HL-60 (cell line): Measurements from ENCODE around the gene PPIL1.

Source experiments
- DNase-seq, 2 experiments: peaks; one replicate each; pipeline ENCODE4 v3.0.0-alpha.2; 2010 to 2020; ENCODE audit warnings: low read depth in 1 of 2, low spot score in 1 of 2
- H3K27ac ChIP-seq: fragments of 250-450 bp; sonication (Bioruptor Pico); replicated peaks from 2 replicates; pipeline ENCODE4 v1.5.1; 2020; ENCODE audit warnings: mild to moderate bottlenecking, moderate library complexity
- H3K27me3 ChIP-seq: fragments of 250-450 bp; sonication (Bioruptor Pico); 2 replicates; pipeline ENCODE4 v1.5.1; 2021; ENCODE audit warnings: mild to moderate bottlenecking, moderate library complexity; ENCODE audit not compliant: insufficient read depth, poor library complexity, severe bottlenecking
- H3K4me3 ChIP-seq: replicated peaks from 2 replicates; pipeline ENCODE4 v1.5.1; 2011; ENCODE audit warnings: mild to moderate bottlenecking, control low read depth, low read length; ENCODE audit not compliant: insufficient read depth
- GABPA ChIP-seq: IDR thresholded peaks from 2 replicates; pipeline ENCODE4 v1.6.1; 2012; ENCODE audit warnings: low read depth
- POLR2AphosphoS5 ChIP-seq: IDR thresholded peaks from 2 replicates; pipeline ENCODE4 v1.6.1; 2012; ENCODE audit warnings: low read depth
- SPI1 ChIP-seq: IDR thresholded peaks from 2 replicates; pipeline ENCODE4 v1.6.1; 2012; ENCODE audit warnings: low read depth, mild to moderate bottlenecking, borderline replicate concordance
- TF ChIP-seq, protein P1 (sequence below): IDR thresholded peaks from one replicate; pipeline ENCODE4 v1.5.1; 2011; ENCODE audit warnings: low read length, control low read depth, inconsistent platforms; ENCODE audit not compliant: insufficient read depth
- TF ChIP-seq, protein P2 (sequence below): IDR thresholded peaks from 2 replicates; pipeline ENCODE4 v1.6.1; 2012; ENCODE audit warnings: low read depth; ENCODE audit not compliant: insufficient replicate concordance

The PPIL1 gene

DNA sequence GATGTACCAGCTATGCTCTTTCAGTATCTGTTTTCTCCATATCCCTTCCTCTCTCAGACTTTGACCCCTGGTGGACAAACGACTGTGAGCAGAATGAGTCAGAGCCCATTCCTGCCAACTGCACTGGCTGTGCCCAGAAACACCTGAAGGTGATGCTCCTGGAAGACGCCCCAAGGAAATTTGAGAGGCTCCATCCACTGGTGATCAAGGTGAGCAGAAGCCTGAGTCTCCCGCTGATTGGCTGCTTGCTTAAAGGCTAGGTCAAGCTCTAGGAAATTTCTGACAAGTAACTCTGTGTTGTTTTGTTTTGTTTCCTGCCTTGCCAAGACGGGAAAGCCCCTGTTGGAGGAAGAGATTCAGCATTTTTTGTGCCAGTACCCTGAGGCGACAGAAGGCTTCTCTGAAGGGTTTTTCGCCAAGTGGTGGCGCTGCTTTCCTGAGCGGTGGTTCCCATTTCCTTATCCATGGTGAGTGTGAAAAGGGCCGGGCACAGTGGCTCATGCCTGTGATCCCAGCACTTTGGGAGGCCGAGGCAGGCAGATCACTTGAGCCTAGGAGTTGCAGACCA, 39.7 kb upstream of the PPIL1 start:
- TF ChIP-seq, protein P1, sequence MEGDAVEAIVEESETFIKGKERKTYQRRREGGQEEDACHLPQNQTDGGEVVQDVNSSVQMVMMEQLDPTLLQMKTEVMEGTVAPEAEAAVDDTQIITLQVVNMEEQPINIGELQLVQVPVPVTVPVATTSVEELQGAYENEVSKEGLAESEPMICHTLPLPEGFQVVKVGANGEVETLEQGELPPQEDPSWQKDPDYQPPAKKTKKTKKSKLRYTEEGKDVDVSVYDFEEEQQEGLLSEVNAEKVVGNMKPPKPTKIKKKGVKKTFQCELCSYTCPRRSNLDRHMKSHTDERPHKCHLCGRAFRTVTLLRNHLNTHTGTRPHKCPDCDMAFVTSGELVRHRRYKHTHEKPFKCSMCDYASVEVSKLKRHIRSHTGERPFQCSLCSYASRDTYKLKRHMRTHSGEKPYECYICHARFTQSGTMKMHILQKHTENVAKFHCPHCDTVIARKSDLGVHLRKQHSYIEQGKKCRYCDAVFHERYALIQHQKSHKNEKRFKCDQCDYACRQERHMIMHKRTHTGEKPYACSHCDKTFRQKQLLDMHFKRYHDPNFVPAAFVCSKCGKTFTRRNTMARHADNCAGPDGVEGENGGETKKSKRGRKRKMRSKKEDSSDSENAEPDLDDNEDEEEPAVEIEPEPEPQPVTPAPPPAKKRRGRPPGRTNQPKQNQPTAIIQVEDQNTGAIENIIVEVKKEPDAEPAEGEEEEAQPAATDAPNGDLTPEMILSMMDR = no peak
- TF ChIP-seq POLR2AphosphoS5 (no peak), SPI1 (no peak), GABPA (no peak)
- TF ChIP-seq, protein P2, sequence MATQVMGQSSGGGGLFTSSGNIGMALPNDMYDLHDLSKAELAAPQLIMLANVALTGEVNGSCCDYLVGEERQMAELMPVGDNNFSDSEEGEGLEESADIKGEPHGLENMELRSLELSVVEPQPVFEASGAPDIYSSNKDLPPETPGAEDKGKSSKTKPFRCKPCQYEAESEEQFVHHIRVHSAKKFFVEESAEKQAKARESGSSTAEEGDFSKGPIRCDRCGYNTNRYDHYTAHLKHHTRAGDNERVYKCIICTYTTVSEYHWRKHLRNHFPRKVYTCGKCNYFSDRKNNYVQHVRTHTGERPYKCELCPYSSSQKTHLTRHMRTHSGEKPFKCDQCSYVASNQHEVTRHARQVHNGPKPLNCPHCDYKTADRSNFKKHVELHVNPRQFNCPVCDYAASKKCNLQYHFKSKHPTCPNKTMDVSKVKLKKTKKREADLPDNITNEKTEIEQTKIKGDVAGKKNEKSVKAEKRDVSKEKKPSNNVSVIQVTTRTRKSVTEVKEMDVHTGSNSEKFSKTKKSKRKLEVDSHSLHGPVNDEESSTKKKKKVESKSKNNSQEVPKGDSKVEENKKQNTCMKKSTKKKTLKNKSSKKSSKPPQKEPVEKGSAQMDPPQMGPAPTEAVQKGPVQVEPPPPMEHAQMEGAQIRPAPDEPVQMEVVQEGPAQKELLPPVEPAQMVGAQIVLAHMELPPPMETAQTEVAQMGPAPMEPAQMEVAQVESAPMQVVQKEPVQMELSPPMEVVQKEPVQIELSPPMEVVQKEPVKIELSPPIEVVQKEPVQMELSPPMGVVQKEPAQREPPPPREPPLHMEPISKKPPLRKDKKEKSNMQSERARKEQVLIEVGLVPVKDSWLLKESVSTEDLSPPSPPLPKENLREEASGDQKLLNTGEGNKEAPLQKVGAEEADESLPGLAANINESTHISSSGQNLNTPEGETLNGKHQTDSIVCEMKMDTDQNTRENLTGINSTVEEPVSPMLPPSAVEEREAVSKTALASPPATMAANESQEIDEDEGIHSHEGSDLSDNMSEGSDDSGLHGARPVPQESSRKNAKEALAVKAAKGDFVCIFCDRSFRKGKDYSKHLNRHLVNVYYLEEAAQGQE = no peak
- Histone ChIP-seq H3K4me3 (no peak overlapping the region), H3K27ac (no peak overlapping the region), H3K27me3 (no peaks in the 10 kb centered on the region)
- no peak for DNase-seq

DNA sequence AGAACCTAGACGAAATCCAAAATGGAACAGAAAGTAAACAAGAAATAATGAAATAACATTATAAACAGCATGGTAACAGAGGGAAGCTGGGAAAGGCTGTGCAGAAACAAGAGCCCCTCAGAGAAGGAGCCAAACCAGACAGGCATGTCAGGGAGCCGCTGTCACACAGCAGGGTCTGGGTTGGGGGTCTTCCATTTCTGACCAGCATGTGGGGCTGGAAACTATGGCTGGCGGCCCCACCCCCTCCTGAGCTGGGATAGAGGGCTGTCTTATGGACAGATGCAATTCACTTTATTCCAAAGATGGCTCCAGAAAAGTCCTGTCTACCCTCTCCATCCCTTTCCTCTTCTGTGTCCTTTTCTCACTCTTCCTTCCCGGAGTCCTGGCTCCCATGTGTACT, 38.5 kb upstream of the PPIL1 start:
- no peak for DNase-seq
- TF ChIP-seq, protein P2 = no peak
- TF ChIP-seq, protein P1 = no peak
- TF ChIP-seq SPI1 = no peak
- Histone ChIP-seq H3K27ac (no peak overlapping the region), H3K4me3 (no peak overlapping the region), H3K27me3 (no peaks in the 10 kb centered on the region)

DNA sequence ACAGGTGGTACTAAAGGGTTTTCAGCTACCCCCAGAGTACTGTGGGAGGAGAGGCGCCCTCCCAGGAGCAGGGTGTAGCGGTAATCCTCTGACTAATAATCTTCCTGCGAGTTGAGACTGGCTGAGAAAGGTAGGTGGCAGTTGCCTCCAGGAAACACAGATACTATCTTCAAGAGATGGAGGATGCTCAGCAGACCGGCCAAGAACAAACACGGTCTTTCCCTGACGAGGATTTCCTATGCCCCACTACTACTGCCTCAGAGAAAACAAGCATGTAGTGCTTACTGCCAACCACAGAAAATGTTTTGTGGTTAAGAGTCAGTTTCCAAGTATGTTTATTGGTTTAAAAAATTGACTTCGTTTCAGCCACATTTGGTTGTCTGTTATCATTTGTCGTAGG, 38.0 kb upstream of the PPIL1 start:
- peak overlapping the region; percentile 11; the same call in 1 of the 2 replicates for H3K27ac ChIP-seq
- no peak overlapping the region for H3K4me3 ChIP-seq
- H3K27me3 ChIP-seq = no peaks in the 10 kb centered on the region
- TF ChIP-seq GABPA (no peak), SPI1 (no peak), POLR2AphosphoS5 (no peak)
- TF ChIP-seq, protein P1 = no peak
- TF ChIP-seq, protein P2 = no peak
- DNase-seq = no peak
